ENCODE measurements around the gene CDH23. TPM values are rescaled to one million over a fixed set of nuclear protein-coding genes. Genes with fewer than 3 reads are reported as not detected.

Gene CDH23
- total and polyA plus RNA-seq, 2 of the 8 experiments (the other 6 are each of a cell fraction or from before 2014, with no cell fraction given) = 1.9 to 4.9 TPM

GRCh38 chr10:71516890-71517289 lies 120.2 kb downstream of the CDH23 start (continued):
- TF ChIP-seq EGR1 (IDR thresholded peaks at IDR 0.05; ENCODE audit: borderline replicate concordance, low read depth, low read length) (no peak), SP2 (IDR thresholded peaks at IDR 0.05; ENCODE audit: low read length) (no peak)
